ENCODE results near the gene NR2C2AP.
"Not testable (repeated sequence)": the region's sequence is repeated elsewhere in the genome, so short reads cannot be mapped to it uniquely, and the experiment has no call there.

Gene NR2C2AP

GRCh38 chr19:19203012-19203856, at the start of gene NR2C2AP:
Gene NR2C2AP, minus strand, starts transcription at chr19:19203414. Its CDS starts 354 bp downstream, at chr19:19203060.
- peak; percentile 91 for DNase-seq

- DNase-seq, result no peak
Measured at GRCh38 chr19:19250196-19250801, 47.1 kb upstream of the NR2C2AP start.

- DNase-seq, result no peak
Measured at GRCh38 chr19:19240476-19240875, 37.3 kb upstream of the NR2C2AP start.

- DNase-seq, result no peak
Measured at GRCh38 chr19:19239675-19240074, 36.5 kb upstream of the NR2C2AP start.

GRCh38 chr19:19238126-19238894, 35.1 kb upstream of the NR2C2AP start:
- DNase-seq, result no peak

GRCh38 chr19:19236173-19236572, 33.0 kb upstream of the NR2C2AP start:
- no peak for DNase-seq

- no peak for DNase-seq
Measured at GRCh38 chr19:19234220-19234816, 31.1 kb upstream of the NR2C2AP start.

GRCh38 chr19:19232261-19232721, 29.1 kb upstream of the NR2C2AP start:
- no peak for DNase-seq

- no peak for DNase-seq
Measured at GRCh38 chr19:19230999-19231398, 27.8 kb upstream of the NR2C2AP start.

- DNase-seq, result no peak
Measured at GRCh38 chr19:19229701-19230100, 26.5 kb upstream of the NR2C2AP start.

- no peak for DNase-seq
Measured at GRCh38 chr19:19227217-19227616, 24.0 kb upstream of the NR2C2AP start.

- DNase-seq, result no peak
Measured at GRCh38 chr19:19226663-19227062, 23.4 kb upstream of the NR2C2AP start.

GRCh38 chr19:19226204-19226603, 23.0 kb upstream of the NR2C2AP start:
- DNase-seq, result no peak

GRCh38 chr19:19224852-19225494, 21.8 kb upstream of the NR2C2AP start:
- DNase-seq, result peak; percentile 81

GRCh38 chr19:19224150-19224851, 21.1 kb upstream of the NR2C2AP start:
- DNase-seq, result no peak

- no peak for DNase-seq
Measured at GRCh38 chr19:19223636-19224035, 20.4 kb upstream of the NR2C2AP start.

- DNase-seq, result no peak
Measured at GRCh38 chr19:19223060-19223459, 19.8 kb upstream of the NR2C2AP start.

GRCh38 chr19:19221000-19221399, 17.8 kb upstream of the NR2C2AP start:
- not testable (repeated sequence) for DNase-seq

- DNase-seq, result no peak
Measured at GRCh38 chr19:19218911-19219310, 15.7 kb upstream of the NR2C2AP start.

GRCh38 chr19:19217099-19217498, 13.9 kb upstream of the NR2C2AP start:
- no peak for DNase-seq

GRCh38 chr19:19215792-19216191, 12.6 kb upstream of the NR2C2AP start:
- DNase-seq, result no peak

- peak; percentile 37 for DNase-seq
Measured at GRCh38 chr19:19214892-19215291, 11.7 kb upstream of the NR2C2AP start.

All from activated T-cell treated with anti-CD3 and anti-CD28 coated beads, Interleukin-2, amount 50 U/mL, for 1 hour (primary cell).